GM12878 (cell line): ENCODE measurements around the gene SPPL2B.

Experiments used
- BCL11A ChIP-seq: IDR thresholded peaks from 2 replicates; pipeline ENCODE4 v1.6.1; 2011; ENCODE audit warnings: low read depth, low read length
- CEBPB ChIP-seq, 2 experiments: fragments of 150-350 bp in 1 of 2; IDR thresholded peaks; 2 replicates each; pipeline ENCODE4 v1.6.1; 2012 to 2014; ENCODE audit warnings: low read depth in 2 of 2, low read length in 2 of 2, borderline replicate concordance in 1 of 2, inconsistent platforms in 1 of 2
- EP300 ChIP-seq, 2 experiments: fragments of 150-350 bp in 1 of 2; IDR thresholded peaks; 2 replicates each; pipeline ENCODE4 v1.6.1; 2011 to 2012; ENCODE audit warnings: low read depth in 2 of 2, low read length in 2 of 2, borderline replicate concordance in 1 of 2, improper control_type of control experiment in 1 of 2, inconsistent platforms in 1 of 2; ENCODE audit not compliant: control insufficient read depth in 1 of 2
- NFIC ChIP-seq: IDR thresholded peaks from 2 replicates; pipeline ENCODE4 v1.6.1; 2012; ENCODE audit warnings: low read depth, mild to moderate bottlenecking, inconsistent platforms, low read length, moderate library complexity
- RCOR1 ChIP-seq: conservative IDR thresholded peaks from 2 replicates; pipeline ENCODE4 v1.6.1; 2012; ENCODE audit warnings: low read depth, low read length, improper control_type of control experiment
- ZBED1 ChIP-seq: IDR thresholded peaks from 2 replicates; pipeline ENCODE4 v1.6.1; 2016; ENCODE audit warnings: borderline replicate concordance
- ZNF274 ChIP-seq: IDR thresholded peaks from one replicate; pipeline ENCODE4 v1.8.0; 2011; ENCODE audit not compliant: insufficient read length, insufficient read depth
- TF ChIP-seq, protein P1 (sequence below), 3 experiments: IDR thresholded peaks in 2 of 3; conservative IDR thresholded peaks in 1 of 3; 2 replicates each; pipeline ENCODE4 v1.5.1; 2011; ENCODE audit warnings: low read depth in 3 of 3, low read length in 3 of 3, mild to moderate bottlenecking in 3 of 3, control low read depth in 2 of 3, moderate library complexity in 2 of 3, inconsistent platforms in 1 of 3, mixed read lengths in 1 of 3; ENCODE audit not compliant: control insufficient read depth in 2 of 3, insufficient read depth in 1 of 3; ENCODE audit errors: extremely low read depth in 1 of 3

DNA sequence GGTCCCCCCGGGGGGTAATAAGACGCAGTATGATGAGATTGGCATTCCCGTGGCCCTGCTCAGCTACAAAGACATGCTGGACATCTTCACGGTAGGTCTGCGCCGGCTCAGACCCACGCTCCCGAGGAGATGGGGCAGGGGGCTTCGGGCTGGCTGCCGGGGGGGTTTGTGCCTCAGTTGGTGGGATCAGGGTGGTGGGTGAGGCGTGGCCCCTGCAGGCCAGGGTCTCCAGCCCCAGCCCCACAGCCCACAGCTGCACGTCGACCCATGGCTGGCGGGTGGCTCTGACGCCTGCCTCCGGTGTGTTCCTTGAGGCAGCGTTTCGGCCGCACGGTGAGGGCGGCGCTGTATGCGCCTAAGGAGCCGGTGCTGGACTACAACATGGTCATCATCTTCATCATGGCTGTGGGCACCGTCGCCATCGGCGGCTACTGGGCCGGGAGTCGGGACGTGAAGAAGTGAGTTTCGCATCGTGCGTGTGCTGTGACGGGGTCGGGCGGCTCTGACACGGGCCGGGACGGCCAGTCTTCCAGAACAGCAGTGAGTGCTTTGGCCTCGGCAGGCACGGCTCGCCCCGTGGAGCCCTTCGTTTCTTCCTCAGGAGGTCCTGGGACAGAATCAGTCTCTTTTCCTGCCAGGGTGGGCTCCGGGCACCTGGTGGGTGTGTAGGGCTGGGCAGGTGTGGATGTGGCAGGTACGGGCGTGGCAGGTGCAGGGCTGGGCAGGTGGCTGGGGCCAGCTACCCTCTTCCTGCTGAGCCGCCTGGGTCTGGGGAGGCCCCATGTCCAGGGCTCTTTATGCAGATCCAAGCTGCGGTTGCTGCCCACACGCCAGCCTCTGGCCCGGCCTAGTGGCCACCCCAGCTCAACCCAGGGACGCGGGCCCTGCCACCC, 10.5 kb downstream of the SPPL2B start:
- TF ChIP-seq EP300 (IDR thresholded peaks at IDR 0.05; ENCODE audit: borderline replicate concordance in 1 of 2, control insufficient read depth in 1 of 2, low read depth in 2 of 2, low read length in 2 of 2) (no peak), BCL11A (no peak), RCOR1 (no peak), CEBPB (IDR thresholded peaks at IDR 0.05; ENCODE audit: borderline replicate concordance in 1 of 2, low read depth in 2 of 2, low read length in 2 of 2) (no peak), ZNF274 (no peak), NFIC (no peak), ZBED1 (no peak)
- TF ChIP-seq, protein P1, sequence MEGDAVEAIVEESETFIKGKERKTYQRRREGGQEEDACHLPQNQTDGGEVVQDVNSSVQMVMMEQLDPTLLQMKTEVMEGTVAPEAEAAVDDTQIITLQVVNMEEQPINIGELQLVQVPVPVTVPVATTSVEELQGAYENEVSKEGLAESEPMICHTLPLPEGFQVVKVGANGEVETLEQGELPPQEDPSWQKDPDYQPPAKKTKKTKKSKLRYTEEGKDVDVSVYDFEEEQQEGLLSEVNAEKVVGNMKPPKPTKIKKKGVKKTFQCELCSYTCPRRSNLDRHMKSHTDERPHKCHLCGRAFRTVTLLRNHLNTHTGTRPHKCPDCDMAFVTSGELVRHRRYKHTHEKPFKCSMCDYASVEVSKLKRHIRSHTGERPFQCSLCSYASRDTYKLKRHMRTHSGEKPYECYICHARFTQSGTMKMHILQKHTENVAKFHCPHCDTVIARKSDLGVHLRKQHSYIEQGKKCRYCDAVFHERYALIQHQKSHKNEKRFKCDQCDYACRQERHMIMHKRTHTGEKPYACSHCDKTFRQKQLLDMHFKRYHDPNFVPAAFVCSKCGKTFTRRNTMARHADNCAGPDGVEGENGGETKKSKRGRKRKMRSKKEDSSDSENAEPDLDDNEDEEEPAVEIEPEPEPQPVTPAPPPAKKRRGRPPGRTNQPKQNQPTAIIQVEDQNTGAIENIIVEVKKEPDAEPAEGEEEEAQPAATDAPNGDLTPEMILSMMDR (IDR thresholded peaks at IDR 0.05 in 2 of 3, conservative IDR thresholded peaks at IDR 0.05 in 1 of 3; ENCODE audit: control insufficient read depth in 2 of 3, extremely low read depth in 1 of 3, insufficient read depth in 1 of 3, low read depth in 3 of 3, low read length in 3 of 3) = no peak
